Glomerular endothelial cell (primary cell): ENCODE measurements around the gene SMARCA2. TPM values are rescaled to one million over a fixed set of nuclear protein-coding genes. Genes with fewer than 3 reads are reported as not detected.

Experiments
- DNase-seq: peaks from one replicate; pipeline ENCODE4 v3.0.0-alpha.2; 2011; ENCODE audit warnings: low read depth, low spot score; ENCODE audit errors: extremely low read depth
- total RNA-seq: library from RNA; depleted of rRNA; stranded (reverse); fragments of >200 nt; gene quantifications from 2 replicates; pipeline ENCODE4 v1.2.3, GENCODE V29; 2015

Gene SMARCA2
- total RNA-seq, 1 donor from 2014 or later = 72.5 TPM

GRCh38 chr9:2164268-2164667, 149.1 kb downstream of the SMARCA2 start:
- no peak for DNase-seq

GRCh38 chr9:2166203-2166602, 151.1 kb downstream of the SMARCA2 start:
- no peak for DNase-seq

GRCh38 chr9:2169035-2169434, 153.9 kb downstream of the SMARCA2 start:
- DNase-seq = no peak

GRCh38 chr9:2170722-2171121, 155.6 kb downstream of the SMARCA2 start:
- no peak for DNase-seq

GRCh38 chr9:2173170-2173569, 158.0 kb downstream of the SMARCA2 start:
- DNase-seq = no peak

- no peak for DNase-seq
Observed at GRCh38 chr9:2173861-2174260, 158.7 kb downstream of the SMARCA2 start.

GRCh38 chr9:2174306-2174705, 159.2 kb downstream of the SMARCA2 start:
- no peak for DNase-seq

- no peak for DNase-seq
Observed at GRCh38 chr9:2174911-2175310, 159.8 kb downstream of the SMARCA2 start.

GRCh38 chr9:2177121-2177520, 162.0 kb downstream of the SMARCA2 start:
- DNase-seq = no peak

GRCh38 chr9:2178034-2178734, 163.0 kb downstream of the SMARCA2 start:
- DNase-seq = no peak

- no peak for DNase-seq
Observed at GRCh38 chr9:2179567-2179966, 164.4 kb downstream of the SMARCA2 start.

- DNase-seq = no peak
Observed at GRCh38 chr9:2180154-2180553, 165.0 kb downstream of the SMARCA2 start.

- DNase-seq = no peak
Observed at GRCh38 chr9:2180704-2181103, 165.6 kb downstream of the SMARCA2 start.

- DNase-seq = no peak
Observed at GRCh38 chr9:2181792-2182191, 166.6 kb downstream of the SMARCA2 start.

- DNase-seq = no peak
Observed at GRCh38 chr9:2190939-2191608, 175.9 kb downstream of the SMARCA2 start.

- DNase-seq = no peak
Observed at GRCh38 chr9:2191609-2191972, 176.4 kb downstream of the SMARCA2 start.

GRCh38 chr9:2192356-2192979, 177.3 kb downstream of the SMARCA2 start:
- no peak for DNase-seq

GRCh38 chr9:2193552-2193951, 178.4 kb downstream of the SMARCA2 start:
- DNase-seq = no peak

- no peak for DNase-seq
Observed at GRCh38 chr9:2195211-2195610, 180.1 kb downstream of the SMARCA2 start.

GRCh38 chr9:2196757-2197156, 181.6 kb downstream of the SMARCA2 start:
- no peak for DNase-seq

GRCh38 chr9:2198956-2199635, 183.9 kb downstream of the SMARCA2 start:
- DNase-seq = no peak
